A549 treated with GW870086 at 1 μM for 4 hours (cell line): Measurements from ENCODE around the gene SH2D3C. TPM values are rescaled to one million over a fixed set of nuclear protein-coding genes. Genes with fewer than 3 reads are reported as not detected.

Experiments
- total RNA-seq: library from RNA; stranded (reverse); fragments of 200-300 nt; extraction: Qiagen RNA extraction; gene quantifications from 5 replicates; pipeline ENCODE4 v1.2.3, GENCODE V29; 2022; ENCODE audit warnings: low read depth

The SH2D3C gene
- 0.06 to 0.07 TPM in 2 of 5 replicates, not detected in the others for total RNA-seq

GRCh38 chr9:127778280-127779135 is at the start of gene SH2D3C:
Gene SH2D3C (minus strand): TSS chr9:127778666. CDS start chr9:127778627, 39 bp downstream.

GRCh38 chr9:127802576-127803443 is 24.3 kb upstream of the SH2D3C start, which contains the start of gene FPGS:
Gene FPGS (plus strand): TSS chr9:127802882. CDS start chr9:127802925, 43 bp downstream.

GRCh38 chr9:127785933-127786772 is 7.7 kb upstream of the SH2D3C start, which contains the start of gene CDK9:
Gene CDK9 (plus strand): TSS chr9:127786034. CDS start chr9:127786149, 115 bp downstream.

GRCh38 chr9:127734747-127735529 is 43.5 kb downstream of the SH2D3C start, which contains the start of gene TOR2A:
Gene TOR2A (minus strand): TSS chr9:127735294. CDS start chr9:127735270, 24 bp downstream.

DNA sequence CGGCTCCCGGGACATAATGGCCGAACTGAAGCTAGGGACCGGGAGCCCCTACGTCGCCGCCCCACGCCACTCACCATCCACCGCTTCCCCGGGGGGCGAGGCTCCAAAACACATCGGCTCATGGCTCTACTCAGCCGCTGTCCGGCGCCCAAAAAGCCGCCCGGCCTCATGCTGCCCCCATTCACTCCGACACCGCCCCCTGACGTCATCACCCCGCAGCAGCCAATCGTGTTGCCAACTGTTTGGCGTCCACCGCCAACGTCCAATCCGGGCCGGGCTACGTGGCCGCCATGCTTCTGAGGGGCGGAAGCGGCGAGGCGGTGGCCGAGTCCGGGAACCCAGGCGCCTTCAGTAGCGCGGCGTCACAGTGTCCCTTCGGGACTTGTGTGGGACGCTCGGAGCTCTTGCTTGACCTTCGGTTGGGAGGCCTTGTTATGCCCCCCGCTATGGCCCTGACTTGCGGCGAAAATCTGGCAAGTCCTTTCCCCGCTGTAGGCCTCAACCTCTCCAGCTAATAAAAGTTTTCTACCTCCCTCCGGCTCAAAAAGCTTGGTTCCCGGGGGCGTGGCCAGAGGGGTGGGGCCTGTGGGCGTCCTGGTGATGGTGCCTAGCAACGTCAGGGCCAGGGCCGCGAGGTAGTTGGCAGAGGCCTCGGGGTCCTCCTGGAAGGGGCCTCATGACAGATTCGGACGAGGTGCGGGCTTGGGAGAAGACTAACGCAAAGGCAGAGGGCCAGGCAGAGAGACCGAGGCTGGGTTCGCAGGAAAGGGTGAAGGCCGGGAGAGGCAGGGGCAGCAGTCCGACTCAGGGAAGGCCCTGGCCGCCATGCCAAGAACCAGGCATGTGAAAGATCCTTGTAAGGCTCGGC is 62.8 kb downstream of the SH2D3C start, which contains the start of the genes PTRH1 and TTC16:
TSS of gene PTRH1 (minus strand) at position 194 of the 868 bp plus-strand sequence. CDS start at position 170, 24 bp downstream.
TSS of gene TTC16 (plus strand) at position 610 of the 868 bp plus-strand sequence. CDS start at position 677, 67 bp downstream.

GRCh38 chr9:127706836-127707241 is 71.6 kb downstream of the SH2D3C start, which contains the start of gene CFAP157:
Gene CFAP157 (plus strand): TSS chr9:127706988. CDS start chr9:127707032, 44 bp downstream.

Other genes starting within 250 kb of the SH2D3C start
- gene STXBP1, start 166.4 kb downstream of the SH2D3C start, total RNA-seq, result 12.9 to 17.7 TPM (median 16.8 TPM) in 5 replicates
- gene CFAP157, start 71.7 kb downstream of the SH2D3C start, total RNA-seq, result not detected in 5 replicates
- 14.7 to 19.9 TPM (median 18.1 TPM) in 5 replicates for gene PTRH1, start 63.0 kb downstream of the SH2D3C start, total RNA-seq
- gene TTC16, start 62.6 kb downstream of the SH2D3C start, total RNA-seq, result 0.08 TPM in 1 of 5 replicates, not detected in the others
- 11.0 to 15.1 TPM (median 14.4 TPM) in 5 replicates for gene TOR2A, start 43.4 kb downstream of the SH2D3C start, total RNA-seq
- gene CDK9, start 7.4 kb upstream of the SH2D3C start, total RNA-seq, result 43.2 to 45.6 TPM (median 44.8 TPM) in 5 replicates
- gene FPGS, start 24.2 kb upstream of the SH2D3C start, total RNA-seq, result 44.8 to 50.7 TPM (median 47.6 TPM) in 5 replicates
- gene ENG, start 76.0 kb upstream of the SH2D3C start, total RNA-seq, result 0.12 to 0.29 TPM (median 0.16 TPM) in 5 replicates
- gene AK1, start 99.0 kb upstream of the SH2D3C start, total RNA-seq, result 43.0 to 83.4 TPM (median 76.2 TPM) in 5 replicates
- gene ST6GALNAC6, start 120.9 kb upstream of the SH2D3C start, total RNA-seq, result 17.8 to 24.7 TPM (median 20.3 TPM) in 5 replicates
- 13.8 to 20.6 TPM (median 18.1 TPM) in 5 replicates for gene ST6GALNAC4, start 138.4 kb upstream of the SH2D3C start, total RNA-seq
- gene PIP5KL1, start 152.1 kb upstream of the SH2D3C start, total RNA-seq, result 1.3 to 3.3 TPM (median 1.8 TPM) in 5 replicates
- gene DPM2, start 159.2 kb upstream of the SH2D3C start, total RNA-seq, result 36.4 to 43.7 TPM (median 41.9 TPM) in 5 replicates
- gene EEIG1, start 202.3 kb upstream of the SH2D3C start, total RNA-seq, result 45.8 to 67.1 TPM (median 58.6 TPM) in 5 replicates